Uterus (tissue), 2 donors: ENCODE results near the gene HEPN1.

Experiments used
- CTCF ChIP-seq, 4 experiments: fragments of 200-600 bp in 2 of 4; fragments of 450-650 bp in 2 of 4; sonication (generic) in 2 of 4; IDR thresholded peaks; one replicate each; pipeline ENCODE4 v1.5.1; 2016 to 2019; ENCODE audit warnings: antibody characterized with exemption in 4 of 4, mild to moderate bottlenecking in 2 of 4, moderate library complexity in 1 of 4
- POLR2A ChIP-seq, 2 donors: fragments of 450-650 bp; IDR thresholded peaks; one replicate each; pipeline ENCODE4 v1.6.1; 2016; ENCODE audit warnings: antibody characterized with exemption in 2 of 2, mild to moderate bottlenecking in 1 of 2, moderate library complexity in 1 of 2

- TF ChIP-seq CTCF (IDR thresholded peaks at IDR 0.05) (no peak), POLR2A (IDR thresholded peaks at IDR 0.05) (no peak)
Measured at GRCh38 chr11:124877910-124878758, 40.9 kb upstream of the HEPN1 start.
